Body of pancreas (tissue), 4 donors: ENCODE data around the gene C14orf119.

ENCODE experiments used
- CTCF ChIP-seq, 7 experiments: fragments of 450-650 bp in 4 of 7; fragments of 200-600 bp in 3 of 7; sonication (generic) in 3 of 7; IDR thresholded peaks; one replicate each; pipeline ENCODE4 v1.5.1; 2016 to 2019; ENCODE audit warnings: antibody characterized with exemption in 7 of 7
- POLR2A ChIP-seq, 3 donors: fragments of 450-650 bp; IDR thresholded peaks; one replicate each; pipeline ENCODE4 v1.6.1; 2016; ENCODE audit warnings: antibody characterized with exemption in 3 of 3, mild to moderate bottlenecking in 2 of 3

- TF ChIP-seq CTCF (IDR thresholded peaks at IDR 0.05) (no peak), POLR2A (IDR thresholded peaks at IDR 0.05) (no peak)
Observed at GRCh38 chr14:23123419-23123818, 28.1 kb downstream of the C14orf119 start.
